ENCODE data around the gene TBATA. TPM values are rescaled to one million over a fixed set of nuclear protein-coding genes. Genes with fewer than 3 reads are reported as not detected.

The TBATA gene
- total and polyA plus RNA-seq, 2 of the 8 experiments (the other 6 are each of a cell fraction or from before 2014, with no cell fraction given), result not detected

DNA sequence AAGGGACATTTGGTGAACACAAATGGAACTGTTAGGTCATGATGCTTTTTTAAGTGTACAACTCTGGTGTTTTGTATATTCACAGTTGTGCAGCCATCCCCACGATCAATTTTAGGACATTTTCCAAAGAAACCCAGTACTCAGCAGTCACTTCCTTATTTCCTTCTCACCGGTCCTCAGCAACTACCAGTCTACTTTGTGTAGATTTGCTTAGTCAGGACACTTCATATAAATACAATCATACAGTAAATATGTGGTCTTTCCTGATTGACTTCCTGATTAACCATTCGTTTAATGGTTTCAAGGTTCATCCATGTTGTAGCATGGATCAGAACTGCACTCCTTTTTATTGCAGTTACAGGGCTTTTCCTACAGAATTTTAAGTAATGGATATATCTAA is 45.0 kb upstream of the TBATA start (continued):
- TF ChIP-seq MAFK (IDR thresholded peaks at IDR 0.05; ENCODE audit: low read depth, low read length), result no peak
- no peak for TF ChIP-seq SIN3A (conservative IDR thresholded peaks at IDR 0.05 in 1 of 2, IDR thresholded peaks at IDR 0.05 in 1 of 2; ENCODE audit: low read depth in 1 of 2, low read length in 2 of 2)
- TF ChIP-seq, protein P1, sequence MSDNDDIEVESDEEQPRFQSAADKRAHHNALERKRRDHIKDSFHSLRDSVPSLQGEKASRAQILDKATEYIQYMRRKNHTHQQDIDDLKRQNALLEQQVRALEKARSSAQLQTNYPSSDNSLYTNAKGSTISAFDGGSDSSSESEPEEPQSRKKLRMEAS (IDR thresholded peaks at IDR 0.05), result no peak
- no peak for TF ChIP-seq JUND (IDR thresholded peaks at IDR 0.05; ENCODE audit: low read length)

Data from H1 (cell line).